Measurements from ENCODE around the gene SH3PXD2B. TPM values are rescaled to one million over a fixed set of nuclear protein-coding genes. Genes with fewer than 3 reads are reported as not detected.

Gene SH3PXD2B
- total RNA-seq, 2 experiments from 2014 or later, result 0.10 TPM; not detected in 1

DNA sequence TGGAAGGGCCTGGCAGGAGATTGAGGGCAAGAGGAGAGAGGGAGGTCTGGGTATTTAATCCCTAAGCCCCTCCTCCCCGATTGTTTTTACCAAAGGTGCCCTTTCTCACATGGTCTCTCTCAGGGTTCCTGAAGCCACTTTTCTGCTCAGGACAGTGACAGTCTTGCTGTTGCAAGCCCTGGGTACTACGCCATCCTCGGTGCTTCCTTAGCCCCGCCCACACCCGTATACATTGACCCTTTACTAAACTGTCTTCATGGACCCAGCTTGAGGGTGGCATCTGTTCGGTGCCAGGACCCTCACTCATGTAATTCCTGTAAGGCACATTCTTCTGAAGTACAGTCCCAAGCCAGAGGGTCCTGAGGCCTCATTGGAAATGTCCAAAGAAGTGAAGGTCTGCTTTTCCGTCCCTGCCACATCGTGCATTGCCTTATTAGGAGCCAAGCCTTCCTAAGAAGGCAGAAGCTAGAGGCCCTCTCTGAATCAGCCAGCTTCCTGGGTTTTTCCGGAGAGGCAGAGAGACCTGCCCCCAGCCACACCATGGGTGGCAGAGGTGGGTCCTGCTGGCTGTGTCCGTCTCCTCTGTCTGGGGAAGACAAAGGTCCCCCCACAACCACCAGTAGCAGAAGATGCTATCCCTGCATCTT, 1.9 kb upstream of the SH3PXD2B start:
- intact Hi-C loops (cut with micrococcal nuclease; ENCODE audit: unreplicated experiment), result no loop called here
- CTCF ChIA-PET (ENCODE audit: unreplicated experiment), result no interaction called here
- Histone ChIP-seq H3K9me3 (ENCODE audit: low read length) (no peaks in the 10 kb centered on the region), H3K4me1 (ENCODE audit: insufficient read depth, low read length, poor library complexity, severe bottlenecking) (no peaks in the 10 kb centered on the region), H3K79me2 (ENCODE audit: insufficient read depth, low read depth, low read length) (no peaks in the 10 kb centered on the region), H2AFZ (ENCODE audit: low read length) (no peak overlapping the region), H3K36me3 (ENCODE audit: insufficient read depth, low read length) (no peaks in the 10 kb centered on the region), H3K4me2 (ENCODE audit: low read length) (no peak overlapping the region), H3K27ac (ENCODE audit: low read depth, low read length, poor library complexity, severe bottlenecking) (no peak overlapping the region), H3K4me3 (ENCODE audit: low read depth, low read length, poor library complexity, severe bottlenecking) (no peak overlapping the region), H3K9me2 (ENCODE audit: insufficient read depth, low read length) (no peaks in the 10 kb centered on the region), H4K20me1 (ENCODE audit: insufficient read depth, low read length) (no peaks in the 10 kb centered on the region)
- no peak for DNase-seq (ENCODE audit: low spot score)
- TF ChIP-seq, protein P1, sequence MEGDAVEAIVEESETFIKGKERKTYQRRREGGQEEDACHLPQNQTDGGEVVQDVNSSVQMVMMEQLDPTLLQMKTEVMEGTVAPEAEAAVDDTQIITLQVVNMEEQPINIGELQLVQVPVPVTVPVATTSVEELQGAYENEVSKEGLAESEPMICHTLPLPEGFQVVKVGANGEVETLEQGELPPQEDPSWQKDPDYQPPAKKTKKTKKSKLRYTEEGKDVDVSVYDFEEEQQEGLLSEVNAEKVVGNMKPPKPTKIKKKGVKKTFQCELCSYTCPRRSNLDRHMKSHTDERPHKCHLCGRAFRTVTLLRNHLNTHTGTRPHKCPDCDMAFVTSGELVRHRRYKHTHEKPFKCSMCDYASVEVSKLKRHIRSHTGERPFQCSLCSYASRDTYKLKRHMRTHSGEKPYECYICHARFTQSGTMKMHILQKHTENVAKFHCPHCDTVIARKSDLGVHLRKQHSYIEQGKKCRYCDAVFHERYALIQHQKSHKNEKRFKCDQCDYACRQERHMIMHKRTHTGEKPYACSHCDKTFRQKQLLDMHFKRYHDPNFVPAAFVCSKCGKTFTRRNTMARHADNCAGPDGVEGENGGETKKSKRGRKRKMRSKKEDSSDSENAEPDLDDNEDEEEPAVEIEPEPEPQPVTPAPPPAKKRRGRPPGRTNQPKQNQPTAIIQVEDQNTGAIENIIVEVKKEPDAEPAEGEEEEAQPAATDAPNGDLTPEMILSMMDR (conservative IDR thresholded peaks at IDR 0.05; ENCODE audit: low read length), result no peak
- TF ChIP-seq EZH2phosphoT487 (IDR thresholded peaks at IDR 0.05; ENCODE audit: borderline replicate concordance, low read depth, low read length), result no peak
- POLR2A ChIA-PET, result no interaction called here
- BruUV-seq (replicated peaks), result no TSS peak

DNA sequence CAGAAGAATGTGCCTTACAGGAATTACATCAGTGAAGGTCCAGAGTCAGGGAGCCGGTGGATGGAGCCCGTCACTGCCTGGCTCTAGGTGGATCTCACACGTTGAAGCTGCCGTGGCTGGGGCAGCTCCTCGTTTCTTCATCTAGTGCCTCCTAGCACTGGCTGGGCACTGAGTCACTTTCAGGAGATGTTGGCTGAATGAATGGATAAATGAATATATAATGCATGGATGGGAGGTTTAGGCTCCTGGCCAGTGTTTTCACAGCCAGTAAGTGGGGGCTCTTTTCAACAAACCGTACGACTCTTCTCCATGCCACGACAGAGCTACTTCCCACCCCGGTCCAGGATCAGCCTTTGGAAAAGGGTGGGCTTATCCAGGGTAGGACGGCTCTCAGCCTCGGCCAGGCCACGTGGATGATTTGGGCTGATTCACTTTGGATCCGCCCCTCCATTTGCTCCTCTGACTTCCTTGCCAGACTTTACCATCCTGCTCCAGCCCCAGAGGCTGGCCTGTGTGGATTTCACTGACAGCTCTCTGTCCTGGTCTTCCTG, 1.3 kb upstream of the SH3PXD2B start:
- Histone ChIP-seq H3K9me3 (ENCODE audit: low read length) (no peaks in the 10 kb centered on the region), H3K4me1 (ENCODE audit: insufficient read depth, low read length, poor library complexity, severe bottlenecking) (no peaks in the 10 kb centered on the region), H3K79me2 (ENCODE audit: insufficient read depth, low read depth, low read length) (no peaks in the 10 kb centered on the region), H3K4me3 (ENCODE audit: low read depth, low read length, poor library complexity, severe bottlenecking) (no peak overlapping the region), H2AFZ (ENCODE audit: low read length) (no peak overlapping the region), H4K20me1 (ENCODE audit: insufficient read depth, low read length) (no peaks in the 10 kb centered on the region), H3K36me3 (ENCODE audit: insufficient read depth, low read length) (no peaks in the 10 kb centered on the region), H3K9me2 (ENCODE audit: insufficient read depth, low read length) (no peaks in the 10 kb centered on the region), H3K27ac (ENCODE audit: low read depth, low read length, poor library complexity, severe bottlenecking) (no peak overlapping the region), H3K4me2 (ENCODE audit: low read length) (no peak overlapping the region)
- TF ChIP-seq, protein P1 (conservative IDR thresholded peaks at IDR 0.05; ENCODE audit: low read length), result no peak
- no peak for TF ChIP-seq EZH2phosphoT487 (IDR thresholded peaks at IDR 0.05; ENCODE audit: borderline replicate concordance, low read depth, low read length)
- POLR2A ChIA-PET, result no interaction called here
- no TSS peak for BruUV-seq (replicated peaks)
- no peak for DNase-seq (ENCODE audit: low spot score)
- CTCF ChIA-PET (ENCODE audit: unreplicated experiment), result no interaction called here
- intact Hi-C loops (cut with micrococcal nuclease; ENCODE audit: unreplicated experiment), result no loop called here

DNA sequence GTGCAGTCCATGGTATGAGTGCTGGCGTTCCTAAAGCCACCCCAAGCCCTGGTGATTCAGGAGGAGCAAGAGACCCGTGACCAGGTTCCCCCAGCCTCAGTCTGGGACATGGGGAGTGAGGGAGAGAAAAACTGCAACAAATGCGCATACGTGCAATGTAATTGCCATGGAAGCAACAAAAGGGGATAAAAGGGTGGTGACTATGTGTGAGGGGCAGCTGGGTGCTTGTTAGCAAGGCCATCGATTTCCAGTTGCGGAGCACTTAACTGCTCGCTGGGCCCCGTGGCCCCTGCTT, 709 bp upstream of the SH3PXD2B start:
- no TSS peak for BruUV-seq (replicated peaks)
- TF ChIP-seq, protein P1 (conservative IDR thresholded peaks at IDR 0.05; ENCODE audit: low read length), result no peak
- TF ChIP-seq EZH2phosphoT487 (IDR thresholded peaks at IDR 0.05; ENCODE audit: borderline replicate concordance, low read depth, low read length), result 0 out of 2 replicates have a peak, but pooled peaks have one; percentile 10
- ChIA-PET POLR2A (no interaction called here), CTCF (ENCODE audit: unreplicated experiment) (no interaction called here)
- H3K9me2 ChIP-seq (ENCODE audit: insufficient read depth, low read length), result no peaks in the 10 kb centered on the region
- no peaks in the 10 kb centered on the region for H3K4me1 ChIP-seq (ENCODE audit: insufficient read depth, low read length, poor library complexity, severe bottlenecking)
- H4K20me1 ChIP-seq (ENCODE audit: insufficient read depth, low read length), result no peaks in the 10 kb centered on the region
- no peaks in the 10 kb centered on the region for H3K9me3 ChIP-seq (ENCODE audit: low read length)
- H3K79me2 ChIP-seq (ENCODE audit: insufficient read depth, low read depth, low read length), result no peaks in the 10 kb centered on the region
- peak overlapping the region; percentile 40; the same call in 1 of the 2 replicates for H3K4me2 ChIP-seq (ENCODE audit: low read length)
- no peak overlapping the region for H3K27ac ChIP-seq (ENCODE audit: low read depth, low read length, poor library complexity, severe bottlenecking)
- no peak overlapping the region for H3K4me3 ChIP-seq (ENCODE audit: low read depth, low read length, poor library complexity, severe bottlenecking)
- no peaks in the 10 kb centered on the region for H3K36me3 ChIP-seq (ENCODE audit: insufficient read depth, low read length)
- DNase-seq (ENCODE audit: low spot score), result no peak
- intact Hi-C loops (cut with micrococcal nuclease; ENCODE audit: unreplicated experiment), result no loop called here
- H2AFZ ChIP-seq (ENCODE audit: low read length), result no peak overlapping the region
